GM12878 (cell line): ENCODE measurements around the gene ACVR2A. TPM values are rescaled to one million over a fixed set of nuclear protein-coding genes. Genes with fewer than 3 reads are reported as not detected.
A peak's percentile ranks its signal among the peaks of the same experiment; 100 is the strongest.

Experiments
- ATAC-seq: fragments of 200-7000 bp; cut with Tn5 transposase; 3 replicates; pipeline ENCODE4 v1.9.1; 2020; ENCODE audit warnings: mild to moderate bottlenecking, moderate library complexity
- BruUV-seq: library from RNA; stranded (reverse); fragments of 400-500 nt; replicated peaks from 2 replicates; lab custom pipeline; 2021; lab: Mats Ljungman, UMichigan
- CTCF ChIA-PET: fragments of 300-600 bp; sonication (Branson Sonifier 250); formaldehyde crosslinking; extraction: SDS; loops from one replicate; lab custom pipeline; 2021; ENCODE audit warnings: inconsistent platforms; lab: Yijun Ruan, JAX
- POLR2A ChIA-PET: fragments of 350-600 bp; formaldehyde crosslinking; extraction: SDS; loops from one replicate; lab custom pipeline; 2021; ENCODE audit warnings: inconsistent platforms; lab: Charles Lee
- RAD21 ChIA-PET: fragments of 300-600 bp; sonication (Branson Sonifier 250); formaldehyde crosslinking; loops from one replicate; lab custom pipeline; 2023; ENCODE audit warnings: antibody characterized with exemption; ENCODE audit not compliant: unreplicated experiment; lab: Charles Lee
- SMC1A ChIA-PET: fragments of 300-600 bp; sonication (Branson Sonifier 250); formaldehyde crosslinking; loops from one replicate; lab custom pipeline; 2023; ENCODE audit not compliant: unreplicated experiment, uncharacterized antibody; lab: Charles Lee
- DNase-seq: peaks from one replicate; pipeline ENCODE4 v3.0.0-alpha.2; 2011; ENCODE audit warnings: low read depth, low spot score
- FAIRE-seq: peaks from 3 replicates; lab custom pipeline; 2011; peaks lifted over from hg19 to GRCh38; lab: Jason Lieb, UNC
- H2AFZ ChIP-seq: 2 replicates; pipeline ENCODE4 v1.6.0; 2011; ENCODE audit warnings: low read depth, low read length, control low read depth; ENCODE audit not compliant: control insufficient read depth
- H3K27ac ChIP-seq: 2 replicates; pipeline ENCODE4 v1.5.1; 2011; ENCODE audit warnings: control low read depth; ENCODE audit not compliant: control insufficient read depth, insufficient read depth
- H3K27me3 ChIP-seq, 2 experiments: replicated peaks in 1 of 2; 2 replicates each; pipeline versions ENCODE4 v1.6.0 to v1.6.1; 2011; ENCODE audit warnings: low read length in 1 of 2; ENCODE audit not compliant: control insufficient read depth in 2 of 2, insufficient read depth in 2 of 2
- H3K36me3 ChIP-seq, 2 experiments: 2 replicates each; pipeline ENCODE4 v1.5.1; 2011; ENCODE audit warnings: low read length in 1 of 2; ENCODE audit not compliant: control insufficient read depth in 2 of 2, insufficient read depth in 2 of 2
- H3K4me1 ChIP-seq: 2 replicates; pipeline ENCODE4 v1.6.1; 2011; ENCODE audit warnings: mild to moderate bottlenecking, low read length, moderate library complexity, mixed read lengths; ENCODE audit not compliant: control insufficient read depth, insufficient read depth
- H3K4me2 ChIP-seq: 2 replicates; pipeline ENCODE4 v1.6.0; 2011; ENCODE audit warnings: control low read depth; ENCODE audit not compliant: control insufficient read depth, insufficient read depth
- H3K4me3 ChIP-seq: fragments of 200-600 bp; sonication (generic); 2 replicates; pipeline ENCODE4 v1.5.1; 2016
- H3K79me2 ChIP-seq: 2 replicates; pipeline ENCODE4 v1.6.0; 2011; ENCODE audit warnings: low read length; ENCODE audit not compliant: control insufficient read depth, insufficient read depth
- H3K9ac ChIP-seq: 2 replicates; pipeline ENCODE4 v1.8.0; 2011; ENCODE audit warnings: low read length, control low read depth, mixed read lengths; ENCODE audit not compliant: control insufficient read depth, insufficient read depth
- H3K9me3 ChIP-seq: replicated peaks from 3 replicates; pipeline ENCODE4 v1.5.1; 2011; ENCODE audit warnings: mild to moderate bottlenecking, low read length; ENCODE audit not compliant: control insufficient read depth, insufficient read depth
- H4K20me1 ChIP-seq: 2 replicates; pipeline ENCODE4 v1.6.0; 2011; ENCODE audit not compliant: control insufficient read depth, insufficient read depth
- IKZF2 ChIP-seq, 2 experiments: fragments of 450-650 bp; IDR thresholded peaks; 2 replicates each; pipeline ENCODE4 v1.6.1; 2017; ENCODE audit warnings: mild to moderate bottlenecking in 2 of 2, moderate library complexity in 2 of 2
- MYC ChIP-seq: IDR thresholded peaks from 2 replicates; pipeline ENCODE4 v1.6.1; 2011; ENCODE audit warnings: mild to moderate bottlenecking, low read length, moderate library complexity, inconsistent platforms; ENCODE audit not compliant: insufficient read depth, insufficient replicate concordance, insufficient read length, severe bottlenecking
- RCOR1 ChIP-seq: conservative IDR thresholded peaks from 2 replicates; pipeline ENCODE4 v1.6.1; 2012; ENCODE audit warnings: low read depth, low read length, improper control_type of control experiment
- SRF ChIP-seq, 2 experiments: IDR thresholded peaks; 2 replicates each; pipeline ENCODE4 v1.6.1; 2011; ENCODE audit warnings: low read depth in 2 of 2, low read length in 2 of 2, mild to moderate bottlenecking in 1 of 2, moderate library complexity in 1 of 2
- ZBED1 ChIP-seq: IDR thresholded peaks from 2 replicates; pipeline ENCODE4 v1.6.1; 2016; ENCODE audit warnings: borderline replicate concordance
- ZNF384 ChIP-seq: IDR thresholded peaks from 2 replicates; pipeline ENCODE4 v1.6.1; 2012; ENCODE audit warnings: low read depth, mild to moderate bottlenecking, low read length, improper control_type of control experiment, borderline replicate concordance
- WGBS: methylation state at CpG from one replicate; pipeline ENCODE4 v1.1.6; 2016; ENCODE audit warnings: low lambda C conversion rate; ENCODE audit not compliant: insufficient replicate concordance, insufficient coverage; ENCODE audit errors: missing lambda C conversion rate; 5-methylcytosine and 5-hydroxymethylcytosine counted together
- in situ Hi-C: fragments of 300-500 bp; cut with MboI; formaldehyde crosslinking; loops from 9 replicates; pipeline ENCODE4 v1.14.3; 2018; ENCODE audit warnings: mixed read lengths
- intact Hi-C: fragments of 100-400 bp; cut with micrococcal nuclease; formaldehyde crosslinking; loops from one replicate; pipeline ENCODE4 v1.14.2; 2022; ENCODE audit not compliant: unreplicated experiment
- polyA plus RNA-seq, 11 experiments: library from polyadenylated mRNA; depleted of rRNA in 4 of 11; unstranded in 6 of 11; stranded (reverse) in 5 of 11; fragments of >200 nt; fragmentation: Nextera tagmentation in 4 of 11; fragmentation: Illumina TruSeq in 1 of 11; extraction: Ambion mirVana in 4 of 11; extraction: Trizol in 1 of 11; gene quantifications; 1 replicate in 1 of 11; 2 replicates in 10 of 11; pipeline versions ENCODE4 v1.2.1 to v1.2.3, GENCODE V29; 2011 to 2016; ENCODE audit warnings: inconsistent platforms in 2 of 11, missing spikeins in 2 of 11, low read depth in 1 of 11
- total RNA-seq, 4 experiments: library from RNA; depleted of rRNA in 3 of 4; stranded (reverse); fragments of >200 nt in 3 of 4; fragmentation: Illumina TruSeq in 1 of 4; extraction: Trizol in 1 of 4; gene quantifications; 2 replicates each; pipeline versions ENCODE4 v1.2.1 to v1.2.3, GENCODE V29; 2013 to 2021
- TF ChIP-seq, protein P1 (sequence below): fragments of 450-650 bp; IDR thresholded peaks from 2 replicates; pipeline ENCODE4 v1.6.1; 2016; ENCODE audit warnings: mild to moderate bottlenecking
- TF ChIP-seq, protein P2 (sequence below): fragments of 450-650 bp; IDR thresholded peaks from 2 replicates; pipeline ENCODE4 v1.6.1; 2017; ENCODE audit warnings: mild to moderate bottlenecking, moderate library complexity

The ACVR2A gene
- total and polyA plus RNA-seq, 10 of the 15 experiments (the other 5 are each of a cell fraction or from before 2014, with no cell fraction given): 0.42 to 3.0 (median 1.7) TPM

GRCh38 chr2:147913701-147914480, 69.1 kb downstream of the ACVR2A start:
- H3K27ac ChIP-seq: no peak overlapping the region
- intact Hi-C loops (loop anchor here (5.0 kb wide), 2 partner anchors 277 to 422 kb away; no protein-coding TSS in a partner anchor), in situ Hi-C loops (loop anchor here (5.0 to 10.0 kb wide), 4 partner anchors 827 to 1179 kb away; no protein-coding TSS in a partner anchor)
- no peaks in the 10 kb centered on the region for H3K79me2 ChIP-seq
- ChIA-PET RAD21 (interaction anchor here (1.1 to 5.3 kb wide), 4 partner anchors 830 to 986 kb away, joined by 4 to 92 read pairs (median 56); no protein-coding TSS in a partner anchor), CTCF (interaction anchor here (1.0 to 5.6 kb wide), 5 partner anchors 8 to 869 kb away, joined by 3 to 140 read pairs (median 7); no protein-coding TSS in a partner anchor), SMC1A (interaction anchor here (0.6 to 5.7 kb wide), 7 partner anchors 580 to 1179 kb away, joined by 3 to 87 read pairs (median 5); no protein-coding TSS in a partner anchor), POLR2A (no interaction called here)
- H3K4me1 ChIP-seq: no peaks in the 10 kb centered on the region; the same call in 1 of the 2 replicates
- TF ChIP-seq ZNF384 (peak; percentile 72), RCOR1 (no peak)
- WGBS: 48% methylated on average over 3 of the region's 3 CpGs
- no TSS peak for BruUV-seq
- H3K4me2 ChIP-seq: no peak overlapping the region
- no peaks in the 10 kb centered on the region for H4K20me1 ChIP-seq
- H3K36me3 ChIP-seq: no peaks in the 10 kb centered on the region
- no peak for DNase-seq
- no peak; the same call in 2 of the 3 replicates for ATAC-seq
- no peaks in the 10 kb centered on the region for H3K27me3 ChIP-seq
- no peak overlapping the region for H3K9ac ChIP-seq
- no peak for FAIRE-seq
- H3K4me3 ChIP-seq: no peak overlapping the region
- H2AFZ ChIP-seq: no peak overlapping the region
- H3K9me3 ChIP-seq: no peaks in the 10 kb centered on the region

DNA sequence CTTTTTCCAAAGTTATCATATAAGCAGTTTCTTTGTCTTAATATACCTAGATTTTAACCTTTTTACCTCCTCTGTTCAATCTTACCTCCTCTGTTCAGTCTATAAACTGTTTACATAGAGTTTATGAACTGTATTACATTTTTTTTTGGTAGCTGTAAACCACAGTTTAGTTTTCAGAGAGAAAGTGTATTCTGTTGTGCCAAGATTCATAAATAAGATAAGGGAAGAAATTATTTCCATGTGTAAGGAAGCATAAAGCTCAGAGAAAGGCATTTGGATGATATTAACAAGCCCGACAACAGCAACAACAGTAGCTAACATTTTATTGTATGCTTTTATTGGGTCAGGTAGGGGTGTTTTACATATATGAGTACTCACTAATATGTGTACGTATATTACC, 71.2 kb downstream of the ACVR2A start:
- Histone ChIP-seq H3K4me3 (no peak overlapping the region), H4K20me1 (no peaks in the 10 kb centered on the region), H3K79me2 (no peaks in the 10 kb centered on the region), H3K9me3 (no peaks in the 10 kb centered on the region), H2AFZ (no peak overlapping the region), H3K4me2 (no peak overlapping the region), H3K27me3 (no peaks in the 10 kb centered on the region), H3K4me1 (no peaks in the 10 kb centered on the region; the same call in 1 of the 2 replicates), H3K36me3 (no peaks in the 10 kb centered on the region), H3K27ac (no peak overlapping the region), H3K9ac (no peak overlapping the region)
- BruUV-seq: no TSS peak
- intact Hi-C loops: no loop called here
- 89% methylated on average over 2 of the region's 2 CpGs for WGBS
- CTCF ChIA-PET: interaction anchor here (1.0 to 1.6 kb wide), 3 partner anchors 10 to 871 kb away, joined by 3 to 5 read pairs (median 5); no protein-coding TSS in a partner anchor
- SMC1A ChIA-PET: interaction anchor here (1.3 kb wide), 1 partner anchor 833 kb away, joined by 5 read pairs; no protein-coding TSS in a partner anchor
- POLR2A ChIA-PET: no interaction called here
- ATAC-seq (no peak), DNase-seq (no peak), FAIRE-seq (no peak)
- RAD21 ChIA-PET: interaction anchor here (0.9 to 1.7 kb wide), 3 partner anchors 14 to 871 kb away, joined by 3 to 4 read pairs (median 4); no protein-coding TSS in a partner anchor
- in situ Hi-C loops: loop anchor here (10.0 kb wide), 2 partner anchors 991 to 1181 kb away; no protein-coding TSS in a partner anchor
- no peak for TF ChIP-seq SRF (IDR thresholded peaks at IDR 0.05; ENCODE audit: low read depth in 2 of 2, low read length in 2 of 2)
- TF ChIP-seq, protein P1, sequence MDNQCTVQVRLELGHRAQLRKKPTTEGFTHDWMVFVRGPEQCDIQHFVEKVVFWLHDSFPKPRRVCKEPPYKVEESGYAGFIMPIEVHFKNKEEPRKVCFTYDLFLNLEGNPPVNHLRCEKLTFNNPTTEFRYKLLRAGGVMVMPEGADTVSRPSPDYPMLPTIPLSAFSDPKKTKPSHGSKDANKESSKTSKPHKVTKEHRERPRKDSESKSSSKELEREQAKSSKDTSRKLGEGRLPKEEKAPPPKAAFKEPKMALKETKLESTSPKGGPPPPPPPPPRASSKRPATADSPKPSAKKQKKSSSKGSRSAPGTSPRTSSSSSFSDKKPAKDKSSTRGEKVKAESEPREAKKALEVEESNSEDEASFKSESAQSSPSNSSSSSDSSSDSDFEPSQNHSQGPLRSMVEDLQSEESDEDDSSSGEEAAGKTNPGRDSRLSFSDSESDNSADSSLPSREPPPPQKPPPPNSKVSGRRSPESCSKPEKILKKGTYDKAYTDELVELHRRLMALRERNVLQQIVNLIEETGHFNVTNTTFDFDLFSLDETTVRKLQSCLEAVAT: no peak
- TF ChIP-seq IKZF2 (IDR thresholded peaks at IDR 0.05): no peak
- no peak for TF ChIP-seq ZBED1
- TF ChIP-seq, protein P2, sequence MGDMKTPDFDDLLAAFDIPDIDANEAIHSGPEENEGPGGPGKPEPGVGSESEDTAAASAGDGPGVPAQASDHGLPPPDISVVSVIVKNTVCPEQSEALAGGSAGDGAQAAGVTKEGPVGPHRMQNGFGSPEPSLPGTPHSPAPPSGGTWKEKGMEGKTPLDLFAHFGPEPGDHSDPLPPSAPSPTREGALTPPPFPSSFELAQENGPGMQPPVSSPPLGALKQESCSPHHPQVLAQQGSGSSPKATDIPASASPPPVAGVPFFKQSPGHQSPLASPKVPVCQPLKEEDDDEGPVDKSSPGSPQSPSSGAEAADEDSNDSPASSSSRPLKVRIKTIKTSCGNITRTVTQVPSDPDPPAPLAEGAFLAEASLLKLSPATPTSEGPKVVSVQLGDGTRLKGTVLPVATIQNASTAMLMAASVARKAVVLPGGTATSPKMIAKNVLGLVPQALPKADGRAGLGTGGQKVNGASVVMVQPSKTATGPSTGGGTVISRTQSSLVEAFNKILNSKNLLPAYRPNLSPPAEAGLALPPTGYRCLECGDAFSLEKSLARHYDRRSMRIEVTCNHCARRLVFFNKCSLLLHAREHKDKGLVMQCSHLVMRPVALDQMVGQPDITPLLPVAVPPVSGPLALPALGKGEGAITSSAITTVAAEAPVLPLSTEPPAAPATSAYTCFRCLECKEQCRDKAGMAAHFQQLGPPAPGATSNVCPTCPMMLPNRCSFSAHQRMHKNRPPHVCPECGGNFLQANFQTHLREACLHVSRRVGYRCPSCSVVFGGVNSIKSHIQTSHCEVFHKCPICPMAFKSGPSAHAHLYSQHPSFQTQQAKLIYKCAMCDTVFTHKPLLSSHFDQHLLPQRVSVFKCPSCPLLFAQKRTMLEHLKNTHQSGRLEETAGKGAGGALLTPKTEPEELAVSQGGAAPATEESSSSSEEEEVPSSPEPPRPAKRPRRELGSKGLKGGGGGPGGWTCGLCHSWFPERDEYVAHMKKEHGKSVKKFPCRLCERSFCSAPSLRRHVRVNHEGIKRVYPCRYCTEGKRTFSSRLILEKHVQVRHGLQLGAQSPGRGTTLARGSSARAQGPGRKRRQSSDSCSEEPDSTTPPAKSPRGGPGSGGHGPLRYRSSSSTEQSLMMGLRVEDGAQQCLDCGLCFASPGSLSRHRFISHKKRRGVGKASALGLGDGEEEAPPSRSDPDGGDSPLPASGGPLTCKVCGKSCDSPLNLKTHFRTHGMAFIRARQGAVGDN: no peak
- TF ChIP-seq MYC: no peak
